Tibial nerve (tissue), 4 donors: ENCODE data around the gene SAMD15. TPM values are rescaled to one million over a fixed set of nuclear protein-coding genes. Genes with fewer than 3 reads are reported as not detected.

ENCODE experiments used
- DNase-seq, 2 donors: peaks; one replicate each; pipeline ENCODE4 v3.0.0-alpha.2; 2019; ENCODE audit warnings: low spot score in 2 of 2
- H3K27ac ChIP-seq, 4 donors: fragments of 200-600 bp; sonication (generic) in 3 of 4; one replicate each; pipeline ENCODE4 v1.5.1; 2017 to 2019; ENCODE audit warnings: mild to moderate bottlenecking in 1 of 4
- H3K27me3 ChIP-seq, 2 donors: fragments of 200-600 bp; sonication (generic) in 1 of 2; one replicate each; pipeline versions ENCODE4 v1.5.1 to v1.6.0; 2017 to 2019
- H3K36me3 ChIP-seq, 3 donors: fragments of 200-600 bp; sonication (generic); one replicate each; pipeline ENCODE4 v1.5.1; 2018 to 2019
- H3K4me1 ChIP-seq, 4 donors: fragments of 200-600 bp; sonication (generic) in 3 of 4; one replicate each; pipeline ENCODE4 v1.5.1; 2017 to 2019
- H3K4me3 ChIP-seq, 4 donors: fragments of 200-600 bp; sonication (generic) in 3 of 4; one replicate each; pipeline ENCODE4 v1.5.1; 2017 to 2019; ENCODE audit warnings: mild to moderate bottlenecking in 1 of 4, moderate library complexity in 1 of 4
- H3K9me3 ChIP-seq, 4 donors: fragments of 200-600 bp; sonication (generic) in 3 of 4; one replicate each; pipeline ENCODE4 v1.5.1; 2017 to 2019
- EP300 ChIP-seq, 2 donors: sonication (generic); formaldehyde crosslinking; IDR thresholded peaks; one replicate each; pipeline ENCODE4 v1.6.1; 2017; ENCODE audit warnings: antibody characterized with exemption in 2 of 2, mild to moderate bottlenecking in 1 of 2
- POLR2A ChIP-seq, 2 donors: fragments of 450-650 bp; IDR thresholded peaks; one replicate each; pipeline ENCODE4 v1.6.1; 2017; ENCODE audit warnings: antibody characterized with exemption in 2 of 2, mild to moderate bottlenecking in 2 of 2, moderate library complexity in 2 of 2
- WGBS, 2 donors: methylation state at CpG; one replicate each; pipeline ENCODE4 v1.1.5; 2018; 5-methylcytosine and 5-hydroxymethylcytosine counted together
- total RNA-seq, 4 donors: library from RNA; depleted of rRNA; stranded (reverse); fragments of >200 nt; gene quantifications; one replicate each; pipeline ENCODE4 v1.1.0, GENCODE V29; 2016
- TF ChIP-seq, protein P1 (sequence below), 5 experiments: fragments of 200-600 bp in 3 of 5; fragments of 450-650 bp in 2 of 5; sonication (generic) in 3 of 5; IDR thresholded peaks; one replicate each; pipeline ENCODE4 v1.5.1; 2016 to 2019; ENCODE audit warnings: antibody characterized with exemption in 5 of 5, mild to moderate bottlenecking in 3 of 5, moderate library complexity in 2 of 5

Gene SAMD15
- total RNA-seq, 4 donors from 2014 or later, result 1.1 to 3.1 (median 1.5) TPM; not detected in 1

DNA sequence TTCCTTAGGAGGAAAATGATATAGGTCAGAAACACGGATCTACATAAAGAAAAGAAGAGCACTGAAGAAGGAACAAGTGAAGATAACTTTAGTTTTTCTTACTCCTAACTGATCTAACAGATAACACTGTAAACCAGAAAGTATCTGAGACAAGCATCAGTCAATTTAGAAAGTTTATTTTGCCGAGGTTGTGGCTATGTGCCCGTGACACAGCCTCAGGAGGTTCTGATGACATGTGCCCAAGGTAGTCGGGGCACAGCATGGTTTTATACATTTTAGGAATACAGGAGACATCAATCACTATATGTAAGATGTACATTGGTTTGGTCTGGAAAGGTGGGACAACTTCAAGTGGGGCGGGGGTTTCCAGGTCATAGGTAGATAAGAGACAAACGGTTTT lies 23.0 kb downstream of the SAMD15 start:
- no peaks in the 10 kb centered on the region for H3K4me1 ChIP-seq
- no peak overlapping the region for H3K27ac ChIP-seq
- H3K27me3 ChIP-seq, result no peaks in the 10 kb centered on the region
- 78 to 83% methylated on average over 6 of the region's 6 CpGs for WGBS, 2 donors
- no peak overlapping the region for H3K4me3 ChIP-seq
- no peaks in the 10 kb centered on the region for H3K9me3 ChIP-seq
- H3K36me3 ChIP-seq, result no peaks in the 10 kb centered on the region
- TF ChIP-seq, protein P1, sequence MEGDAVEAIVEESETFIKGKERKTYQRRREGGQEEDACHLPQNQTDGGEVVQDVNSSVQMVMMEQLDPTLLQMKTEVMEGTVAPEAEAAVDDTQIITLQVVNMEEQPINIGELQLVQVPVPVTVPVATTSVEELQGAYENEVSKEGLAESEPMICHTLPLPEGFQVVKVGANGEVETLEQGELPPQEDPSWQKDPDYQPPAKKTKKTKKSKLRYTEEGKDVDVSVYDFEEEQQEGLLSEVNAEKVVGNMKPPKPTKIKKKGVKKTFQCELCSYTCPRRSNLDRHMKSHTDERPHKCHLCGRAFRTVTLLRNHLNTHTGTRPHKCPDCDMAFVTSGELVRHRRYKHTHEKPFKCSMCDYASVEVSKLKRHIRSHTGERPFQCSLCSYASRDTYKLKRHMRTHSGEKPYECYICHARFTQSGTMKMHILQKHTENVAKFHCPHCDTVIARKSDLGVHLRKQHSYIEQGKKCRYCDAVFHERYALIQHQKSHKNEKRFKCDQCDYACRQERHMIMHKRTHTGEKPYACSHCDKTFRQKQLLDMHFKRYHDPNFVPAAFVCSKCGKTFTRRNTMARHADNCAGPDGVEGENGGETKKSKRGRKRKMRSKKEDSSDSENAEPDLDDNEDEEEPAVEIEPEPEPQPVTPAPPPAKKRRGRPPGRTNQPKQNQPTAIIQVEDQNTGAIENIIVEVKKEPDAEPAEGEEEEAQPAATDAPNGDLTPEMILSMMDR (IDR thresholded peaks at IDR 0.05), result no peak
- TF ChIP-seq EP300 (IDR thresholded peaks at IDR 0.05) (no peak), POLR2A (IDR thresholded peaks at IDR 0.05) (no peak)
- no peak for DNase-seq

DNA sequence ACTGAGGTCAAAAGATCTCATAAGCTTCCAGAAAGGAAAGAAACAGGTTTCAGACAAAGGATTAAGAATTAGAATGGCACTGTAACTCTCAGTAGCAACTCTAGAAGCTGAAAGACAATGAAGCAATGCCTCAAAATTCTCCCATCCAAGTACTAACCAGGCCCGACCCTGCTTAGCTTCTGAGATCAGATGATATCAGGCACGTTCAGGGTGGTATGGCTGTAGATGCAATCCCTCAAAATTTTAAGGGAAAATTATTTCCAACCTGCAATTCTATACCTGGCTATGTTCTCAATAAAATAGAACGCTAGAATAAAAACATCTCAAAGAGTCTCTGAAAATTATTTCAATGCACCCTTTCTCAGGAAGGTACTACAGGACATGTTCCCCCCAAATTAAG lies 26.6 kb downstream of the SAMD15 start:
- TF ChIP-seq EP300 (IDR thresholded peaks at IDR 0.05), result no peak
- TF ChIP-seq POLR2A (IDR thresholded peaks at IDR 0.05), result no peak
- TF ChIP-seq, protein P1 (IDR thresholded peaks at IDR 0.05), result no peak
- WGBS, 2 donors, result 76 to 85% methylated on average over 3 of the region's 3 CpGs

DNA sequence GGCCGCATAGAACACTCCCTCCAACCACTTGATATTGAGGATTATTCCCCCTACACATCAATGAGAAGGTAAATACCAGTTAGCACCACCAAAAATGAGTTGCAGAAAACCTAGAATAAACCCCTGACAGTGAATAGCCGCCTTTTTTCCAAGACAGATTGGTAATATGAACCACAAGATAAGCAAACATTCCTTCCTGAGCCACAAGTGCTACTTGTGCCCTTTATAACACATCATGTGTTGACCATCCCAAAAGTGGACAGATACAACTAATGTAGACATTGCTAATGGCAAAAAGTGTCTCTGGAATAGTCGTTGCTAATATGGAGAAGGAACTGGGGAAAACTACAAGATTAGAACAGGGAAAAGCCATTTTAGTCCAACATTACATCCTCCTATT lies 28.9 kb downstream of the SAMD15 start:
- Histone ChIP-seq H3K9me3 (no peaks in the 10 kb centered on the region), H3K36me3 (no peaks in the 10 kb centered on the region), H3K27ac (no peak overlapping the region), H3K27me3 (no peaks in the 10 kb centered on the region), H3K4me3 (no peak overlapping the region), H3K4me1 (no peaks in the 10 kb centered on the region)
- TF ChIP-seq, protein P1 (IDR thresholded peaks at IDR 0.05), result no peak
- TF ChIP-seq EP300 (IDR thresholded peaks at IDR 0.05) (no peak), POLR2A (IDR thresholded peaks at IDR 0.05) (no peak)
- DNase-seq, result no peak
- 73 to 83% methylated on average over 3 of the region's 3 CpGs for WGBS, 2 donors

More for the DNA sequence above, 26.6 kb downstream of the SAMD15 start:
- no peaks in the 10 kb centered on the region for H3K27me3 ChIP-seq
- no peaks in the 10 kb centered on the region for H3K36me3 ChIP-seq
- H3K9me3 ChIP-seq, result no peaks in the 10 kb centered on the region
- no peak overlapping the region for H3K4me3 ChIP-seq
- H3K27ac ChIP-seq, result no peak overlapping the region
- H3K4me1 ChIP-seq, result no peaks in the 10 kb centered on the region
- no peak for DNase-seq

DNA sequence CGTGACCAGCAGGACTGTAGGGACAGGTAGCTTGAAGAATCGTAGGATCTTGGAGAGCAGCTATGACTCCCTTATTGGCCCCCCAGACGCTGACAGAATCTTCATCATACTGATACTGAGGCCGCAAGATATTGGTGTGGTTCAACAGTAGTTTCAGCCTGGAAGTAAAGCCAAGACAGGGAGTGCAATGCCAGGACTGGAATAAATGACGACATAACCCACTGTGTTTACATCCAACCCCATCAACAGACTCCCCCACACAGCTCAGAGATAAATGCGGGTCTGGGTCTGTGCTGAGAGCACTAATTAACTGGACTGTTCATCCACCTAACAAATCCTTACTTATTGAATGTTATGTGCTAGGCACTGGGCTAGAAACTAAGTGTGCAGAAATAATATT lies 29.5 kb downstream of the SAMD15 start:
- Histone ChIP-seq H3K27me3 (no peaks in the 10 kb centered on the region), H3K36me3 (no peaks in the 10 kb centered on the region), H3K27ac (no peak overlapping the region), H3K9me3 (no peaks in the 10 kb centered on the region), H3K4me1 (no peaks in the 10 kb centered on the region), H3K4me3 (no peak overlapping the region)
- TF ChIP-seq, protein P1 (IDR thresholded peaks at IDR 0.05), result no peak
- TF ChIP-seq EP300 (IDR thresholded peaks at IDR 0.05) (no peak), POLR2A (IDR thresholded peaks at IDR 0.05) (no peak)
- DNase-seq, result no peak
- WGBS, 2 donors, result 73 to 78% methylated on average over 6 of the region's 6 CpGs

DNA sequence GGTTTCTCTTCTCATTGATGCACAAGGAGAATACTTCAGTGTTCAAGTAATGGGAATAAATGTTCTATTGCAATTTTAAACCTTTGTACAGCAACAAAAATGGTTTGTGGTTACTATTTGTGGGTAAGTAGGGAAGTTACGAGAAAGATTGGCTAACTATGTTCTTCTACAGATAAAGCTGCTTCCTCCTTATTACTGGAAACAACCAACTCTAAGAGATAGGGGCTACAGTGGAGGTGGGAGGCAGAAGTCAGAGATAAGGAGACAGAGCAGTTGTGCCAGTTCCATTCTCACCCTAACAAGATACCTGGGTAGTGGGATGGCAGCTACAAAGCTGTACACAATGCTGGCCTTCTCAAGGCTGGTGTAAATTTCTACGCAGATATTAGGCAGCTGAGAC lies 30.0 kb downstream of the SAMD15 start:
- Histone ChIP-seq H3K9me3 (no peaks in the 10 kb centered on the region), H3K4me3 (no peak overlapping the region), H3K27me3 (no peaks in the 10 kb centered on the region), H3K27ac (no peak overlapping the region), H3K36me3 (no peaks in the 10 kb centered on the region), H3K4me1 (no peaks in the 10 kb centered on the region)
- TF ChIP-seq, protein P1 (IDR thresholded peaks at IDR 0.05), result no peak
- TF ChIP-seq EP300 (IDR thresholded peaks at IDR 0.05) (no peak), POLR2A (IDR thresholded peaks at IDR 0.05) (no peak)
- no peak for DNase-seq
- WGBS, 2 donors, result 80 to 85% methylated on average over 2 of the region's 2 CpGs
